Measurements from ENCODE around the gene CDH23. TPM values are rescaled to one million over a fixed set of nuclear protein-coding genes. Genes with fewer than 3 reads are reported as not detected.

Gene CDH23
- total and polyA plus RNA-seq, 2 of the 8 experiments (the other 6 are each of a cell fraction or from before 2014, with no cell fraction given), result 1.9 to 4.9 TPM

DNA sequence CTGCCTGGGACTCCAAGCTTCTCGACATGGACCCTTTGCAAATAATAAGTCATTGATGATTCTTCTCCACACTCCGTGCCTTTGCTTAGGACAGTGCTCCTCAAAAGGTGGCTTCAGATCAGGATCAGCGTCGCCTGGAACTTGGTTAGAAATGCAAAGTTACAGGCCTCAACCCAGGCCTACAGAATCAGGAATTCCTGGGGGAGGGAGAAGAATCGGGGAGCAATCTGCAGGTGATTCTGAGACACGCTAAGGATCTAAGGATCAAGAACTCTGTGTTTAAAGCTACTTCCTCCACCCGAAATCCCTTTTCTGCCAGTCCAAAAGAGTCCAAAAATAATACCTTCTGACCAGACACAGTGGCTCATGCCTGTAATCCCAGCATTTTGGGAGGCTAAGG, 244.7 kb downstream of the CDH23 start:
- no peak overlapping the region for H2AFZ ChIP-seq (ENCODE audit: low read length)
- TF ChIP-seq TEAD4 (IDR thresholded peaks at IDR 0.05; ENCODE audit: low read depth, low read length) (peak; percentile 89), TCF12 (IDR thresholded peaks at IDR 0.05; ENCODE audit: low read depth, low read length) (no peak), CTBP2 (IDR thresholded peaks at IDR 0.05; ENCODE audit: borderline replicate concordance, insufficient read depth, insufficient read length, low read length) (no peak)
- H3K4me2 ChIP-seq (ENCODE audit: insufficient read depth in 1 of 2, low read depth in 2 of 2, low read length in 2 of 2), result no peak overlapping the region
- ChIA-PET CTCF (ENCODE audit: partially characterized antibody) (interaction anchor here (0.7 to 10.0 kb wide), 19 partner anchors 8 to 328 kb away, joined by 3 to 62 read pairs (median 4); partner anchors contain the start of gene SLC29A3), POLR2A (ENCODE audit: partially characterized antibody) (interaction anchor here (1.5 to 2.1 kb wide), 2 partner anchors 16 to 18 kb away, joined by 4 to 7 read pairs; no protein-coding TSS in a partner anchor)
- H2BK12ac ChIP-seq (ENCODE audit: low read depth, low read length), result no peak overlapping the region
- DNase-seq (ENCODE audit: low read depth in 1 of 2, low spot score in 2 of 2) (no peak), FAIRE-seq (no peak)
- 71% methylated on average over 7 of the region's 7 CpGs; no CpG with 5 or more reads in 1 of the 2 experiments for WGBS, 2 experiments (ENCODE audit: extremely low coverage in 1 of 2, insufficient coverage in 1 of 2, insufficient read length in 1 of 2, insufficient replicate concordance in 2 of 2, low coverage in 1 of 2, low lambda C conversion rate in 2 of 2, missing lambda C conversion rate in 1 of 2)
- peaks cover 0 to 2% (median 0%) of the 10 kb centered on the region in 4 experiments; a peak in 3 of 7 replicates for H3K27me3 ChIP-seq (replicated peaks in 1 of 4; ENCODE audit: control insufficient read depth in 3 of 4, extremely low read depth in 1 of 4, insufficient read depth in 3 of 4, low read length in 3 of 4)
- no peak overlapping the region for H4K91ac ChIP-seq (replicated peaks; ENCODE audit: insufficient read length, low read length)
- H3K9ac ChIP-seq (replicated peaks in 1 of 4; ENCODE audit: extremely low read depth in 1 of 4, low read depth in 3 of 4, low read length in 3 of 4), result no peak overlapping the region
- H3K23ac ChIP-seq (ENCODE audit: insufficient read length), result no peak overlapping the region
- no peak overlapping the region for H3K18ac ChIP-seq (ENCODE audit: extremely low read depth, low read length)
- H3K4ac ChIP-seq (replicated peaks; ENCODE audit: insufficient read length, low read depth, low read length), result no peak overlapping the region
- no peak overlapping the region for H3K4me3 ChIP-seq (ENCODE audit: extremely low read depth in 1 of 4, insufficient read depth in 2 of 4, low read depth in 3 of 4, low read length in 4 of 4)
- H4K20me1 ChIP-seq (replicated peaks in 1 of 2; ENCODE audit: control insufficient read depth in 1 of 2, insufficient read depth in 2 of 2, low read length in 2 of 2), result no peaks in the 10 kb centered on the region
- H2BK20ac ChIP-seq (ENCODE audit: low read length), result no peak overlapping the region
- no peaks in the 10 kb centered on the region for H3K9me3 ChIP-seq (ENCODE audit: insufficient read depth in 2 of 2, low read depth in 1 of 2, low read length in 1 of 2)
- H3K27ac ChIP-seq (ENCODE audit: low read depth, low read length), result no peak overlapping the region
- no peak overlapping the region for H3K56ac ChIP-seq (replicated peaks; ENCODE audit: insufficient read length, low read depth, low read length)
- no peaks in the 10 kb centered on the region for H3K79me1 ChIP-seq (ENCODE audit: low read depth, low read length)
- no peak overlapping the region for H2BK15ac ChIP-seq (ENCODE audit: low read length)
- H2BK5ac ChIP-seq (ENCODE audit: low read depth, low read length), result no peak overlapping the region
- peaks cover 0 to 21% (median 14%) of the 10 kb centered on the region in 4 experiments; a peak in 6 of 7 replicates for H3K4me1 ChIP-seq (replicated peaks in 1 of 4; ENCODE audit: control insufficient read depth in 3 of 4, insufficient read depth in 4 of 4, low read length in 3 of 4)
- no peak overlapping the region for H3K14ac ChIP-seq (ENCODE audit: insufficient read length)
- no peak overlapping the region for H4K5ac ChIP-seq (ENCODE audit: insufficient read length, low read depth, low read length)
- no peak overlapping the region for H4K8ac ChIP-seq (ENCODE audit: extremely low read depth, insufficient read depth, low read length)
- H2BK120ac ChIP-seq (replicated peaks; ENCODE audit: low read depth, low read length), result no peak overlapping the region
- H3K23me2 ChIP-seq (ENCODE audit: low read depth, low read length), result no peaks in the 10 kb centered on the region
- H3K36me3 ChIP-seq (ENCODE audit: control insufficient read depth in 2 of 4, insufficient read depth in 4 of 4, low read length in 3 of 4), result no peaks in the 10 kb centered on the region
- no peaks in the 10 kb centered on the region for H3K79me2 ChIP-seq (ENCODE audit: control insufficient read depth in 1 of 2, insufficient read depth in 2 of 2, low read length in 2 of 2)
- H2AK5ac ChIP-seq (ENCODE audit: low read depth, low read length), result no peak overlapping the region
